SJSA1 (cell line): ENCODE results near the gene DUS2. TPM values are rescaled to one million over a fixed set of nuclear protein-coding genes. Genes with fewer than 3 reads are reported as not detected.
"Not testable (repeated sequence)": the region's sequence is repeated elsewhere in the genome, so short reads cannot be mapped to it uniquely, and the experiment has no call there.

ENCODE experiments used
- DNase-seq, 2 experiments: peaks; one replicate each; pipeline ENCODE4 v3.0.0-alpha.2; 2015 to 2020; ENCODE audit warnings: low spot score in 2 of 2, low read depth in 1 of 2
- H3K27ac ChIP-seq: fragments of 250-450 bp; sonication (Bioruptor Pico); 2 replicates; pipeline ENCODE4 v1.5.1; 2020; ENCODE audit warnings: mild to moderate bottlenecking, moderate library complexity
- H3K27me3 ChIP-seq: fragments of 250-450 bp; sonication (Bioruptor Pico); replicated peaks from 2 replicates; pipeline ENCODE4 v1.5.1; 2020; ENCODE audit warnings: mild to moderate bottlenecking, moderate library complexity
- H3K36me3 ChIP-seq: fragments of 250-450 bp; sonication (Bioruptor Pico); 2 replicates; pipeline ENCODE4 v1.5.1; 2020; ENCODE audit warnings: mild to moderate bottlenecking
- H3K4me1 ChIP-seq: fragments of 250-450 bp; sonication (Bioruptor Pico); replicated peaks from 2 replicates; pipeline ENCODE4 v1.6.1; 2021; ENCODE audit warnings: mild to moderate bottlenecking
- H3K4me3 ChIP-seq: fragments of 250-450 bp; sonication (Bioruptor Pico); 2 replicates; pipeline ENCODE4 v1.5.1; 2020; ENCODE audit warnings: mild to moderate bottlenecking
- H3K9me3 ChIP-seq: fragments of 250-450 bp; sonication (Bioruptor Pico); replicated peaks from 2 replicates; pipeline ENCODE4 v1.5.1; 2020; ENCODE audit warnings: mild to moderate bottlenecking
- total RNA-seq: library from RNA; depleted of rRNA; stranded (reverse); fragments of >200 nt; shearing (Covaris generic); gene quantifications from 2 replicates; pipeline ENCODE4 v1.2.3, GENCODE V29; 2014

The DUS2 gene
- total RNA-seq, 1 experiment from 2014 or later: 28.3 TPM

GRCh38 chr16:68091380-68092261 lies 68.5 kb downstream of the DUS2 start:
- H3K27ac ChIP-seq: no peak overlapping the region
- no peaks in the 10 kb centered on the region for H3K9me3 ChIP-seq
- no peaks in the 10 kb centered on the region for H3K36me3 ChIP-seq
- DNase-seq: no peak
- no peaks in the 10 kb centered on the region for H3K27me3 ChIP-seq
- H3K4me3 ChIP-seq: no peak overlapping the region
- peaks cover 15% of the 10 kb centered on the region; the same call in 1 of the 2 replicates for H3K4me1 ChIP-seq

DNA sequence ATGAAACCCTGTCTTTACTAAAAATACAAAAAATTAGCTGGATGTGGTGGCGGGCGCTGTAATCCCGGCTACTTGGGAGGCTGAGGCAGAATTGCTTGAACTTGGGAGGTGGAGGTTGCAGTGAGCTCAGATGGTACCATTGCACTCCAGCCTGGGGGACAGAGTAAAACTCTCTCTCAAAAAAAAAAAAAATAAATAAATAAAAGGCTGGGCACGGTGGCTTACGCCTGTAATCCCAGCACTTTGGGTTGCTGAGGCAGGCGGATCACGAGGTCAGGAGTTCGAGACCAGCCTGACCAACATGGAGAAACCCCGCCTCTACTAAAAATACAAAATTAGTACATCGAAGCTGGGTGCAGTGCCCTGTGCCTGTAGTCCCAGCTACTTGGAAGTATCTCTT lies 69.2 kb downstream of the DUS2 start:
- H3K27me3 ChIP-seq, H3K4me3 ChIP-seq, H3K36me3 ChIP-seq, H3K4me1 ChIP-seq, H3K9me3 ChIP-seq, DNase-seq, H3K27ac ChIP-seq: not testable (repeated sequence)

DNA sequence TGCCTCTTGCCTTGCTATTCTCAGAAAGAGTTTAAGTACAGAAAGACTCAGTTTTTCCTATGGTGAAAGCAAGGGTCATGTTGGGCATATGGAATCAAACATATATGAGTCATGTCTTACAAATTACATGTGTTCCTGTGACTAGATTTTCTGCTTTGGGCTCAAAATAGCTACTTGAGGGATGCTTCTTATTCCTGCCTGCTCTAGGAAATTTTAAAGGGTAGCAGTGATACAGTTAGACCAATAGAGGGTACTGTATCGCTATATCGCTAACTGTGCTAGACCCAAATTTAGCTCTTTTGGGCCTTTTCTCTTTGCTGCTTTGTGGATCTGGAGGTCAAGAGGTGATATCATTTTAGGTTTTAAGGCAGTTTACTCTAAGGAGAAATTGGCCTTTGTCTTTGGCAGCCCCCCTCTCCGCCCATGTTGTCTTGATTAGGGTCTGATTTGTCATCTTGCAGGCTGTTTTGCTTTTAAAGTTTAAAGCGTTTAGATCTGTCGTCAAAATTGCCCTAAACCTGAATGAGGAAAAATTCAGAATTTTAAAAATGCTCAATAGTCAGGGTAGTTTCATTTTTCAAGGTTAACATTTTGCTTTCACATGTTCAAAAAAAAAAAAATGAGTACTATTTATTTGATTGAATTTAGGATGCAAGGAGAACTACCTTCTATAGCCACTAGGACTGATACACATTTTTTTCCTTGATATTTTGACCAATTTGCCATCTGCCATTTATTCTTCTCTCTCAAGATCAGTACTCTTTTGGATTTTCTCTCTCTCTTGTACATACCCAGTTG lies 70.9 kb downstream of the DUS2 start:
- Histone ChIP-seq H3K36me3 (no peaks in the 10 kb centered on the region), H3K27me3 (no peaks in the 10 kb centered on the region), H3K4me1 (peaks cover 9% of the 10 kb centered on the region; the same call in 1 of the 2 replicates), H3K9me3 (no peaks in the 10 kb centered on the region), H3K4me3 (no peak overlapping the region), H3K27ac (no peak overlapping the region)
- DNase-seq: no peak

- Histone ChIP-seq H3K4me3 (no peak overlapping the region), H3K9me3 (no peaks in the 10 kb centered on the region), H3K27me3 (no peaks in the 10 kb centered on the region), H3K27ac (no peak overlapping the region), H3K4me1 (peaks cover 9% of the 10 kb centered on the region; the same call in 1 of the 2 replicates), H3K36me3 (no peaks in the 10 kb centered on the region)
- DNase-seq: no peak
Measured at GRCh38 chr16:68094614-68094934, 71.5 kb downstream of the DUS2 start.

- Histone ChIP-seq H3K4me1 (peaks cover 5% of the 10 kb centered on the region; the same call in 1 of the 2 replicates), H3K27me3 (no peaks in the 10 kb centered on the region), H3K9me3 (no peaks in the 10 kb centered on the region), H3K4me3 (no peak overlapping the region), H3K36me3 (no peaks in the 10 kb centered on the region), H3K27ac (no peak overlapping the region)
- DNase-seq: no peak
Measured at GRCh38 chr16:68096491-68096890, 73.4 kb downstream of the DUS2 start.

- no peaks in the 10 kb centered on the region for H3K27me3 ChIP-seq
- no peak overlapping the region for H3K27ac ChIP-seq
- H3K9me3 ChIP-seq: no peaks in the 10 kb centered on the region
- no peaks in the 10 kb centered on the region for H3K36me3 ChIP-seq
- DNase-seq: no peak
- H3K4me1 ChIP-seq: no peaks in the 10 kb centered on the region; the same call in 1 of the 2 replicates
- no peak overlapping the region for H3K4me3 ChIP-seq
Measured at GRCh38 chr16:68097088-68097487, 74.0 kb downstream of the DUS2 start.

GRCh38 chr16:68097895-68098294 lies 74.8 kb downstream of the DUS2 start:
- Histone ChIP-seq H3K4me3 (no peak overlapping the region), H3K9me3 (no peaks in the 10 kb centered on the region), H3K4me1 (no peaks in the 10 kb centered on the region), H3K36me3 (no peaks in the 10 kb centered on the region), H3K27ac (no peak overlapping the region), H3K27me3 (no peaks in the 10 kb centered on the region)
- DNase-seq: no peak

- no peaks in the 10 kb centered on the region for H3K4me1 ChIP-seq
- DNase-seq: no peak
- 0 out of 2 replicates have a peak, but pooled peaks cover 3% of the 10 kb centered on the region for H3K9me3 ChIP-seq
- no peak overlapping the region for H3K4me3 ChIP-seq
- no peaks in the 10 kb centered on the region for H3K36me3 ChIP-seq
- H3K27me3 ChIP-seq: no peaks in the 10 kb centered on the region
- H3K27ac ChIP-seq: no peak overlapping the region
Measured at GRCh38 chr16:68100488-68100887, 77.4 kb downstream of the DUS2 start.

DNA sequence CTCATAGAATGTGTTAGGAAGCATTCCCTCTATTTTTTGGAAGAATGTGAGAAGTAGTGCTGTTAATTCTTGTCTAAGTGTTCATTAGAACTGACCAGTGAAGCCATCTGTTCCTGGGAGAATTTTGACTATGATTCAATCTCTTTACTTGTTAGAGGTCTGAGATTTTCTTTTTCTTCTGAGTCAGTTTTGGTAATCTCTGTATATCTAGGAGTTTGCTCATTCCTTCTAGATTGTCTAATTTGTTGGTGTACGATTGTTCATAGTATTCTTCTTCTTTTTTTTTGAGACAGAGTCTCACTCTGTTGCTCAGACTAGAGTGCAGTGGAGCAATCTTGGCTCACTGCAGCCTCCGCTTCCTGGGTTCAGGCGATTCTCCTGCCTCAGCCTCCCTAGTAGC lies 82.5 kb downstream of the DUS2 start:
- H3K9me3 ChIP-seq: peaks cover 10% of the 10 kb centered on the region; the same call in 1 of the 2 replicates
- no peak overlapping the region for H3K27ac ChIP-seq
- DNase-seq: no peak
- H3K36me3 ChIP-seq: no peaks in the 10 kb centered on the region
- H3K4me3 ChIP-seq: no peak overlapping the region
- H3K4me1 ChIP-seq: no peaks in the 10 kb centered on the region
- no peaks in the 10 kb centered on the region for H3K27me3 ChIP-seq

DNA sequence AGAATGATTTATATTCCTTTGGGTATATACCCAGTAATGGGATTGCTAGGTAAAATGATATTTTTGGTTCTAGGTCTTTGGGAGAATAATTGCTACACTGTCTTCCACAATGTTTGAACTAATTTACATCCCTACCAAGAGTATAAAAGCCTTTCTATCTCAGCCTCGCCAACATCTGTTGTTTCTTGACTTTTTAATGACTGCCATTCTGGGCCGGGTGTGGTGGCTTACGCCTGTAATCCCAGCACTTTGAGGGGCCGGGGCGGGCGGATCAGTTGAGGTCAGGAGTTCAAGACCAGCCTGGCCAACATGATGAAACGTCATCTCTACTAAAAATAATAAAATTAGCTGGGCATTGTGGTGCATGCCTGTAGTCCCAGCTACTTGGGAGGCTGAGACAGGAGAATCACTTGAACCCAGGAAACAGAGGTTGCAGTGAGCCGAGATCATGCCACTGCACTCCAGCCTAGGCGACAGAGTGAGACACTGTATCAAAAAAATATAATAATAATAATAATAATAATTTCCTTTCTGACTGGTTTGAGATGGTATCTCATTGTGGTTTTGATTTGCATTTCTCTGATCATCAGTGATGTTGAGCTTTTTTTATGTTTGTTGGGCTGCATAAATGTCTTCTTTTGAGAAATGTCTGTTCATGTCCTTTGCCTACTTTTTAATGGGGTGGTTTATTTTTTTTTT lies 84.3 kb downstream of the DUS2 start:
- not testable (repeated sequence) for DNase-seq, H3K27ac ChIP-seq, H3K4me3 ChIP-seq, H3K4me1 ChIP-seq, H3K36me3 ChIP-seq, H3K27me3 ChIP-seq
- H3K9me3 ChIP-seq: peaks cover 17% of the 10 kb centered on the region

GRCh38 chr16:68109156-68109555 lies 86.1 kb downstream of the DUS2 start:
- not testable (repeated sequence) for H3K27ac ChIP-seq, H3K4me3 ChIP-seq, H3K27me3 ChIP-seq, H3K4me1 ChIP-seq, DNase-seq, H3K36me3 ChIP-seq
- peaks cover 17% of the 10 kb centered on the region for H3K9me3 ChIP-seq

- not testable (repeated sequence) for H3K27me3 ChIP-seq, H3K4me1 ChIP-seq, H3K27ac ChIP-seq, H3K4me3 ChIP-seq, DNase-seq, H3K36me3 ChIP-seq
- peaks cover 12% of the 10 kb centered on the region for H3K9me3 ChIP-seq
Measured at GRCh38 chr16:68110611-68111010, 87.5 kb downstream of the DUS2 start.

GRCh38 chr16:68111379-68111778 lies 88.3 kb downstream of the DUS2 start:
- Histone ChIP-seq H3K27me3 (no peaks in the 10 kb centered on the region), H3K4me1 (no peaks in the 10 kb centered on the region), H3K9me3 (peaks cover 11% of the 10 kb centered on the region), H3K36me3 (no peaks in the 10 kb centered on the region), H3K27ac (no peak overlapping the region), H3K4me3 (no peak overlapping the region)
- no peak for DNase-seq
